GM18520 (cell line): ENCODE data around the gene RAB39A.
A peak's percentile ranks its signal among the peaks of the same experiment; 100 is the strongest.

Experiments used
- ATAC-seq: cut with Tn5 transposase; IDR thresholded peaks from one replicate; pipeline ENCODE4 v1.9.1; 2021; ENCODE audit not compliant: unreplicated experiment

The RAB39A gene

DNA sequence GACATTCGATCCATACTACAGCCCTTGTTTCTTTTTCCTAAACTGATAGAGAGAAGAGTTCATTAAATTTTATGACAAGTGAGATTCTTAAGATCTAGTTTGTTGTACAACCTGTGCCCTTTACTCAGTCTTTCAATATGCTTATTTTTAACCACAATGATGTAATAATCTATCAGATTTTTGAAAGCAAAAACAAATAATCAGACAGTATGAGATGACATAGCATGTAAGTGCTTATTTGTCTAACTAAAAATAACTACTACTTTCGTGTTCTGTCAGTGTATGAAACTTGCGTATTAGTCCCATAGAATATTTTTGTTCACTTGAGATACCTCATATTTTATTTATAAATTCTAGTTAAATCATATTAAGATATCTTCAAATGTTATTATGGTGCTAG, 33.2 kb downstream of the RAB39A start:
- ATAC-seq, result no peak

DNA sequence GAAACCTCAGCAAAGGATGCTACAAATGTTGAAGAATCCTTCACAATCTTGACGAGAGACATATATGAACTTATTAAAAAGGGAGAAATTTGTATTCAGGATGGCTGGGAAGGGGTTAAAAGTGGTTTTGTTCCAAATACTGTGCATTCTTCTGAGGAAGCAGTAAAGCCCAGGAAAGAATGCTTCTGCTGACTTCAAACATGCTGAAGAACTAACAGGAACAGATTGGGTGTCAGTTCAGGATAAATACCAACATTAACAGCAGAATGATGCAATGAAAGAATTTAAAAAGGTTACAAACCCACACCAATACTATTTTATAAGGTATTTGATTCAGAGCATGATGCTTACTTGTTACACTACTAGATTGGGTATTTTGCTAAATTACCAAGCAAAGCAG, 33.9 kb downstream of the RAB39A start:
- ATAC-seq, result no peak

DNA sequence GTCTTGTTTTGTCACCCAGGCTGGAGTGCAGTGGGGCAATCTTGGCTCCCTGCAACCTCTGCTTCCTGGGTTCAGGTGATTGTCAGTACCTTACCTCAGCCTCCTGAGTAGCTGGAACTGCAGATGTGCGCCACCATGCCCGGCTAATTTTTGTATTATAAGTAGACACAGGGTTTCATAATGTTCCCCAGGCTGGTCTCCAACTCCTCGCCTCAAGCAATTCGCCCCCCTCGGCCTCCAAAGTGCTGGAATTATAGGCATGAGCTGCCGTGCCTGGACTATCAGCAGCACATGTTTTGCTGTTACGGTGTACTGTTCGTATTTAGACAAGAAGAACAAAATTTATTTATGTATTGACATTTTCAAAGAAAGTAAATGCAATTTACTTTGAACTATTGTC, 34.8 kb downstream of the RAB39A start:
- ATAC-seq, result no peak

GRCh38 chr11:107969219-107969618, 41.0 kb downstream of the RAB39A start:
- no peak for ATAC-seq

- ATAC-seq, result no peak
These were observed 41.8 kb downstream of the RAB39A start for GRCh38 chr11:107970049-107970448.

DNA sequence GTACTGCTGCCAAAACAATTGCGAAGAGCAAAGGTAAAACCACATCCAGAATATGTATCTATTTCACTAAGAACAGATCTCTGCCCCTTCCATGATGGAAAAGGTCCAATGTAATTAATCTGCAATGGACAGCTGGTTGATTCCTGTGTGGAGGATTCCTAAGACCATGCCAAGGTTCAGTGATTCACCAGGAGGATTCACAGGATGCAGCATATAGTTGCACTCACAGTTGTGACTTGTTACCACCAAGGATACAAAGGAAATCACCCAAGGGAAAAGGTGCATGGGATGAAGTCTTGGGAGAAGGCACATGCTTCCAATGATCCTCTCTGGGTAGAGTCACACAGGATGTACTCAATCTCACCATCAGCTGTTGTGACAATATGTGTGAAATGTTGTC, 45.4 kb downstream of the RAB39A start:
- no peak for ATAC-seq

DNA sequence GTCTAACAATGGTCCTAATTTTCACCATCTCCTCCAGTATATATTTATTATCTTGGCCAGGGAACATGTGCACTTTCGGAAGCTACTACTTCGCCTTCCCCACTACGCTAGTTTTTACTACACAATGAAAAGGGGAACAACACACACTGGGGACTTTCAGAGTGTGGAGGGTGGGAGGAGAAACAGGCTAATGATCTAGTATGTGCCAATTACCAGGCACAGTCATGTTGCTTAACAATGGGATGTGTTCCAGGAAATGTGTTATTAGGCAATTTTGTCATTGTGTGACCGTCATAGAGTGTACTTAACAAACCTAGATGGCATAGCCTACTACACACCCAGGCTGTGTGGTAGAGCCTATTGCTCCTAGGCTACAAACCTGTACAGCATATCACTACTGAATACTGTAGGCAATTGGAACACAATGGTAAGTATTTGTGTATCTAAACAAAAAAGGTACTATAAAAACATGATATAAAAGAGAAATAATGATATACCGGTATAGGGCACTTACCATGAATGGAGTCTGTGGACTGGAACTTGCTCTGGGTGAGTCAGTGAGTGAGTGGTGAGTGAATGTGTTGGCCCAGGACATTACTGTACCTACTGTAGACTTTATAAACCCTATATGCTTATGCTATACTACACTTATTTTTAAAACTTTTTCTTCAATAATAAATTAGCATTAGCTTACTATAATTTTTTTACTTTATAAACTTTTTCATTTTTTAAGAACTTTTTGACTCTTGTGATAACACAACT, 60.3 kb downstream of the RAB39A start:
- ATAC-seq, result peak; percentile 43

- no peak for ATAC-seq
These were observed 63.7 kb downstream of the RAB39A start for GRCh38 chr11:107991868-107992414.

DNA sequence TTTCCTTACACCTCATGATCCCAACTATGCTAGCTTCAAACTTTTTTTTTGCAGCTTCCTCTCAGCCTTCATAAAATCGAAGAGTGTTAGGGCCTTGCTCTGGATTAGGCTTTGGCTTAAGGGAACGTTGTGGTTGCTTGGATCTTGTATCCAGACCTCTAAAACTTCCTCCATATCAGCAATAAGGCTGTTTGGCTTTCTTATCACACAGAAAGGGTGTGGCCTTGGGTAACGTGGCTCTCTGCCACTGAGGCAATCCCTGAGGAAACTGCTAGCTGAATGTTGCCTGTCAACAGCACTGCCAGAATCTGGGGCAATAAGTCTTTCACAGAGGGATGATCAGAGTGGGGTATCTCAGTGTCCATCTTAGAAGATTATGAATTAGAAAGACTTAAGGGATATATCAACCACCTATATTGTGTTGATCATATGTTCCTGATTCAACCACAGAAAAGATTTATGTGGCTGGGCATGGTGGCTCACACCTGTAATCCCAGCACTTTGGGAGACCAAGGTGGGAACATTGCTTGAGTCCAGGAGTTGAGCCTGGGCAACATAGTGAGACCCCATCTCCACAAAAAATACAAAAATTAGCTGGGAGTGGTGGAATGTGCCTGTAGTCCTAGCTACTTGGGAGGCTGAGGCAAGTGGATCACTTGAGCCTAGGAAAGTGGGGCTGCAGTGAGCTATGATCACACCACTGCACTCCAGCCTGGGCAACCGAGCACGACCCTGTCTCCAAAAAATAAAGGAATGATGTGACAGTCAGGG, 67.9 kb downstream of the RAB39A start:
- ATAC-seq, result no peak

DNA sequence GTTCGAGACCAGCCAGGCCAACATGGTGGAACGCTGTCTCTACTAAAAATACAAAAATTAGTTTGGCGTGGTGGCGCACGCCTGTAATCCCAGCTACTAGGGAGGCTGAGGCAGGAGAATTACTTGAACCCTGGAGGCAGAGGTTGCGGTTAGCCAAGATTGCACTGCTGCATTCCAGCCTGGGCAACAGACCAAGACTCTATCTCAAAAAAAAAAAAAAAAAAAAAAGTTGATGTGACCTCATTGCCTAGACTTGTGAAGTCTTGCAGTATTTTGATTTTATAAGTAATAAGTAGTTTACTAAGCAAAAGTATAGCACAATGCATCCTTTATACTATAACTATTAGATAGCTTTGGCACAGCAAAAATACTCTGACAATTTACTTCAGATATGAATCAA, 70.5 kb downstream of the RAB39A start:
- no peak for ATAC-seq

GRCh38 chr11:107999759-108000455, 71.7 kb downstream of the RAB39A start:
- peak; percentile 67 for ATAC-seq

DNA sequence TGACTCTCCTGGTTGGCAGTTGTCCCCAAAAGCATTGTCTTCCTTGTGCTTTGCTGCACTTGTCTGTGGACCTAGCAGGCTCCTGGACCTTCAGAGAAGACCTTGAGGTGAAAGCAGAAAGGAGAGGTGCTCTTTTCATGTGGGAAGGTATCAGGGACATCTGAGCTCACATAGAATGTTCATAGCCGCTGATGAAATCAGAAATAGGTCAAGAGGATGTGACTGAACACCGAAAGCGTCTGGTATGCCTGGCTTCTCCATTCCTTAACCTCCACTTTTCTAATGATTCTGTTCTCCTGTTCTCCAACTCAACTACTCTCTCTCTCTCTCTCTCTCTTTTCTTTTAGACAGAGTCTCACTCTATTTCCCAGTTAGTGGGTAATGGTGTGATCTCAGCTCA, 74.2 kb downstream of the RAB39A start:
- no peak for ATAC-seq

DNA sequence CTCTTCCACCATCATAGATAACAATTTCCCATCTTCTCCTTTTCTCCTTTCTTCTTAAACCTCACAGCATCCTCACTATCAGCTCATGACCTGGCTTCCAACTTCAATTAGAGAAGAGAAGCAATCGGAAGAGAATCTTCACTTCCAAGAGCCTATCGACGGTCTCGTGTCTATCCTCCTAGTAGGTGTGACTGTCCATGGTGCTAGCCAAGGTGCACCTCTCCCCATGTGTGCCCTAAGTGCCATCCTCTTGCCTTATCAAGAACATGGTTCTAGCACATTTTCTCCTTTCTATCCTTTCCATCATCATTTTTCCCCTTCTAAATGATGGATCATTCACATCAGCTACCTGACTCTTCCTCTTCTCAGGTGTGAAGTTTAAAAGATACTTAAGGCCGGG, 75.4 kb downstream of the RAB39A start:
- no peak for ATAC-seq

DNA sequence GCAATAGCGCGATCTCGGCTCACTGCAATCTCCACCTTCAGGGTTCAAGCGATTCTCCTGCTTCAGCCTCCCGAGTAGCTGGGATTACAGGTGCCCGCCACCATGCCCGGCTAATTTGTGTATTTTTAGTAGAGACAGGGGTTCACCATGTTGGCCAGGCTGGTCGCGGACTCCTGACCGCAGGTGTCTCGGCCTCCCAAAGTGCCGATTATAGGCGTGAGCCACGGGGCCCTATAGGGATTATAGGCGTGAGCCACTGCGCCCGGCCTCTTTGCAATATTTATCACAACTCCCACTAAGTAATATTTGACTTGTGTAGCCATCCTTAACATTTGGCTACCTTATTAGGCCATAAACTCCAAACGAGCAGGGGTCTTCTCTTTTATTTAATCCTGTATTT, 79.6 kb downstream of the RAB39A start:
- ATAC-seq, result no peak

DNA sequence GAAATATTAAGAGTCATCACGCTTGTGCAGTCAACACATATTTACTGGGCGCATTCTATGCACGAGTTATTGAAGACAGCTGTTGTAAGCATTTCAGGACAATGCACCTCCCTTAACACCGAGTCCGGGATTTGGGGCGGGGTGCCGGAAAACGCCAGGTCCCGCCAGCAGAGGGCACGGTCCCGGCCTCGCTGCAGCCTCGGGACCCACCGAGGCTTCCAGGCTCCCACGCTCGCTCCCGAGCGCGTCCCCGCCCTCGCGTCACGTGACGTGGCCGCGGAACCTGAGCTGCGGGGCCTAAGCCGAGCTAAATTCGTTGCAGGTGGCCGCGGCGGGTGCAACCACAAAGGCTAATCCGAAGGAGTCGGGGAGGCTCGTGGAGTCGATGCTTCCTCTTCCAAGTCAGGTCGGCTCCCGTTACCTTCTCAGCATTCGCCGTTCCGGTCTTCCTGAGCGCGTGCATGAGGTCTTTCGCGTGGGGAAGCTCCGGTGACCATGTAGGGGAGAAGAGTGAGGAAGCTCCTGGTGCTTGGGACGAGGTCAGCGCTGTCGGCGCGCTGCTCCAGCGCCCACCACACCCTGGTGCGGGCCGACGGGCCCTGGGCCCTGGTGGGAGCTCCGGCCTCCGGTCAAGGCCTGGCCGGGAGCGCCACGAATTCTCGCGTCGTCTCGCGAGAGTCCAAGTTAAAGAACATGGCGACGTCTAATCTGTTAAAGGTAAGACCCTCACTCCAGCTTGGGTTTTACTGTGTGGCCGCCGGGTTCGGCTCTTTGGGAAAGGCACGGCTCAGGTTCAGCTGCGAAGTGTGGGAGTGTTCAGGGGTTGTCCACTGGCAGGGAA, 80.6 kb downstream of the RAB39A start, which contains the start of gene CUL5:
Gene CUL5 (plus strand): TSS at position 243 of the 841 bp plus-strand sequence. CDS start 451 bp downstream, at position 694.
- ATAC-seq, result peak; percentile 76

- ATAC-seq, result no peak
These were observed 81.5 kb downstream of the RAB39A start for GRCh38 chr11:108009497-108010370.

- ATAC-seq, result no peak
These were observed 84.0 kb downstream of the RAB39A start for GRCh38 chr11:108012139-108012725.
